Measurements from ENCODE around the gene ACSL3.
A peak's percentile ranks its signal among the peaks of the same experiment; 100 is the strongest.

The ACSL3 gene

DNA sequence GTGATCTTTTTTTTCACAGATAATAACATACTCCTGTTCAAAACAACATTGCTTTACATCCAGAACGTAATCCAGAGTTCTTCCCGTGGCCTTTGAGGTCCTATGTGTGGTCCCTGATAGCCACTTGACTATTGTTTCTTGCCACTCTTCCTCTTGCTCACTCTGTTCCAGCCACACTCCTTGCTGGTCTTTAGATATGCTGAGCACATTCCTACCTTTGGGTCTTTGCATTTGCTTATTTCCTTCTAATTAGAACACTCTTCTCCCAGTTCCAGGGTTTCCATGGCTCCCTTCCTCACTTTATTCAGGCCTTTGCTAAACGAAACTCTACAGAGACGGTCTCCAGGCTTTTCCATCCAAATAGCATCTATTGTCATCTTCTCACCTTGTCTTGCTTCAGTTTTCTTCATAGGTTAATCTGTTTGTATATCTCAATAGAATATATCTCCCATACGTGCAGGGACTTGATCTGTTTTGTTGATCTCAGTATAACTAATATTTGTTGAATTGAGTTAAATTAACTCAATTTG, 59.9 kb downstream of the ACSL3 start:
- no peaks in the 10 kb centered on the region for H3K9me3 Mint-ChIP-seq
- peak overlapping the region; percentile 3 for H3K27ac Mint-ChIP-seq
- no peaks in the 10 kb centered on the region for H3K27me3 Mint-ChIP-seq
- H3K4me3 Mint-ChIP-seq = no peak overlapping the region
- peaks cover 22% of the 10 kb centered on the region for H3K36me3 Mint-ChIP-seq
- DNase-seq (ENCODE audit: low spot score in 2 of 2) (no peak), ATAC-seq (ENCODE audit: low read depth) (no peak)
- no peaks in the 10 kb centered on the region for H3K4me1 Mint-ChIP-seq

DNA sequence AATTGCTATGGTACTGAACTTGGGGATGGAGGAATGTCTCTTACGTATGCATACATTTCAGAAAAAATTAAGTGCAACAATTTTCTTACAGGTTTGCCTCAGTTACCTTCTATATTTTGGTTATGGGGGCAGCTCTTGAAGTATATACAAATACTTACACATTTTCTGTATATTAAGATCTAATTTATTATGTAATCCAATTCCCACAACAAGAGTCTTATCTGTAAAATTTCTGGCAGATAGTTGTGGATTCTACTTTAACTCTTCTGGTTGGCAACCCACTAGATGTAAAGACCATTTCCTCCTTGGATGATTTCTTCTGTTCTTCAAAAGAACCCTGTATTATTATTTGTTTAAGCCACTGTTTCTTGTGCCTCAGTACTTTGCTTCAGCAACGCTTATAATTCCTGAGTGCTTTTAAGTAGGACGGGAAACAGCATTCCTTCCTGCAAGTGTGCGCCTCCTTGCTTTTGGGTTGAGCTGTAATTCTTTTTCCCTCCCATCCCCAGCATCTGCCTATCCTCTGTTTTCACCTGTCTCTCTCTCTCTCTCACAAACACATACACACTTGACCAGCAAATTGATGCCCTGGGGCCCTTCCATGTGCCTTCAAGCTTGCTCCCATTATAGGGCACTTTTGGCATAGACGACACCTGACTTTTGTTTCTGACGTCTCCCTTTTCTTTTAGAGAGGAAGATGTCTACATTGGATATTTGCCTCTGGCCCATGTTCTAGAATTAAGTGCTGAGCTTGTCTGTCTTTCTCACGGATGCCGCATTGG, 61.4 kb downstream of the ACSL3 start:
- DNase-seq (ENCODE audit: low spot score in 2 of 2) (no peak), ATAC-seq (ENCODE audit: low read depth) (no peak)
- Mint-ChIP-seq H3K4me3 (no peak overlapping the region), H3K36me3 (peaks cover 25% of the 10 kb centered on the region), H3K27ac (no peak overlapping the region), H3K9me3 (no peaks in the 10 kb centered on the region), H3K4me1 (no peaks in the 10 kb centered on the region), H3K27me3 (no peaks in the 10 kb centered on the region)

DNA sequence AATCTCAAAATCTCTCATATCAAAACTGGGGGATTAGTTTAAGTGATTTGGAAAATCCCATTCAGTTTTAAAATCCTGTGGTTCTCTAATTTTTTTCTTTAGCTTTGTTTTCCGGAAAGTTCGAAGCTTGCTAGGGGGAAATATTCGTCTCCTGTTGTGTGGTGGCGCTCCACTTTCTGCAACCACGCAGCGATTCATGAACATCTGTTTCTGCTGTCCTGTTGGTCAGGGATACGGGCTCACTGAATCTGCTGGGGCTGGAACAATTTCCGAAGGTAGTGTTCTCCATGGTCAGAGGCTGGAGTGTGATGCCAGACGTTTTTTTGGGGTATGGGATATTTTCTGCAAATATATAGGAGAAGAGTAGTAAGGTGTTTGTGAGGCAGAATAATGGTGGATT, 66.1 kb downstream of the ACSL3 start:
- H3K4me3 Mint-ChIP-seq = no peak overlapping the region
- no peak overlapping the region for H3K27ac Mint-ChIP-seq
- DNase-seq (ENCODE audit: low spot score in 2 of 2) (no peak), ATAC-seq (ENCODE audit: low read depth) (no peak)
- H3K4me1 Mint-ChIP-seq = no peaks in the 10 kb centered on the region
- H3K9me3 Mint-ChIP-seq = no peaks in the 10 kb centered on the region
- no peaks in the 10 kb centered on the region for H3K27me3 Mint-ChIP-seq
- peaks cover 26% of the 10 kb centered on the region for H3K36me3 Mint-ChIP-seq

DNA sequence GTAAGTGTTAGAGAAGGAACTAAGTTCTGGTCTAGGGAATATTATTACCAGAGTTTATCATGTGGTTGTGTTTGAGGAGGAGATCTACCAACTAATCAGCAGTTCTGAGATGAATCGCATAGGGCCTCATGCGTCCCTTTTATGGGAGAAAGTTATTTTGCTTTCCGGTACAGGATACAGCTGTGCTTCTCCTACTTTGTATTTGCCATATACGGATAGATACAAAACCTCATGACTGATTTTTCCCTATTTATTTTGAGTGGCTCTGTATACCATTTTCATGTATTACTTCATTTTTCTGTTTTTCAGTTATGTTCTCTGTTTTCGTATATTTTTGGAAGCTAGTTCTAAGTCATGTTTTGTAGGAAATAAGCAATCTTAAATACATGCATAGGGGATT, 66.8 kb downstream of the ACSL3 start:
- Mint-ChIP-seq H3K36me3 (peaks cover 28% of the 10 kb centered on the region), H3K4me1 (no peaks in the 10 kb centered on the region), H3K9me3 (no peaks in the 10 kb centered on the region), H3K4me3 (no peak overlapping the region), H3K27me3 (no peaks in the 10 kb centered on the region), H3K27ac (no peak overlapping the region)
- DNase-seq (ENCODE audit: low spot score in 2 of 2) (no peak), ATAC-seq (ENCODE audit: low read depth) (no peak)

DNA sequence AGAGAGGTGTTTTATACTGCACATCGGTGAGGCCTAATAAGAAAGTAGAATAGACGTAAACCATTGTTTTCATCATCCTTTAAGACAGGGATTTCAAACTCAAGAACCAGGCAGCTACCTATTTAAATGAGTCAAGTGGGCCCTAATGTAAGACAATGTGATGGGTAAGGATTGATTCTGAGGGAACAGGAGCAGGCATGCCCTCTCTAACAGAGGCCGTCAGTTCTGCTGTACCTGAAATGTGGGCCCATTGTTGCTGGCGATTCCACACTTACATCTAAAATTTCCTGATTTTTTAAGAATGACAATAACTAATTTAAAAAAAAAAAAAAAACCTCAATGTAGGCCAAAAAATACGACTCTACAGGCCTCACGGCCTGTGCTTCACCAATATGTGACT, 67.5 kb downstream of the ACSL3 start:
- H3K27me3 Mint-ChIP-seq = no peaks in the 10 kb centered on the region
- H3K4me3 Mint-ChIP-seq = no peak overlapping the region
- DNase-seq (ENCODE audit: low spot score in 2 of 2) (no peak), ATAC-seq (ENCODE audit: low read depth) (no peak)
- peaks cover 29% of the 10 kb centered on the region for H3K36me3 Mint-ChIP-seq
- H3K9me3 Mint-ChIP-seq = no peaks in the 10 kb centered on the region
- no peaks in the 10 kb centered on the region for H3K4me1 Mint-ChIP-seq
- no peak overlapping the region for H3K27ac Mint-ChIP-seq

DNA sequence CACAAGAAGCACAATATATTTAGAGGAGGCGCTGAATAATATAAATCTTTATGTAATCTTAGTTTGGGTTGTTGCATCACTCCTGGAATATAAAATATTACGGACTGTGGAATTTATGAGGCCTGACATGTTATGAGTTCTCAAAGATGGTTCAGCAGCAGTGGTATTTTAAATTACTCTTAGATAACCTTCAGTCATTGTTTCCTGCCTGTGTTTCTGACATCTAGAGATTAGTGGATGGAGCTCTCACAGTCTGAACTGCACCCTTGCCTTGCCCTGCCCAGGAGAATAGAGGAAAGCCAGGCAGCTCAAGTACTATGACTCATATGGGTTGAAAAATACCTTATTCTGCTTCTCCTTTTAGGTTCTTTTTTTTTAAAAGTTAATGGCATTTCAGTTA, 70.0 kb downstream of the ACSL3 start:
- no peaks in the 10 kb centered on the region for H3K9me3 Mint-ChIP-seq
- H3K27me3 Mint-ChIP-seq = no peaks in the 10 kb centered on the region
- peaks cover 38% of the 10 kb centered on the region for H3K36me3 Mint-ChIP-seq
- H3K27ac Mint-ChIP-seq = no peak overlapping the region
- no peaks in the 10 kb centered on the region for H3K4me1 Mint-ChIP-seq
- no peak for DNase-seq (ENCODE audit: low spot score in 2 of 2)
- no peak overlapping the region for H3K4me3 Mint-ChIP-seq
- no peak for ATAC-seq (ENCODE audit: low read depth)

DNA sequence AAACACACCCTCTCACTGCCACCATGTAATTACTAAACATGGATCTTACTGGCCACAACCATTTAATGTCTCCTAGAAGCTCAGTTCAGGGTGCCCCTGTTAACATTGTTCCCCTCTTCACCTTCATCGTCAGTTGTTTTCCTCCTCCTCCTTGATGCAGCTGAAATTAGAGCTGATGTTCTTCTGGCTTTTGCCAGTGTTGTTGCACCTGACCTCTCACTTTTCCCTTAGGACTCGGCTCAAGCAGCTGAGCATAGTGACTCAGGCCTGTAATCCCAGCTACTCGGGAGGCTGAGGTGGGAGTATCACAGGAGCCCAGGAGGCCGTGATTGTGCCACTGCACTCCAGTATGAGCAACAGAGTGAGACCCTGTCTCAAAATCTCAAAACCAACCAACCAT, 70.8 kb downstream of the ACSL3 start:
- Mint-ChIP-seq H3K36me3 (peaks cover 42% of the 10 kb centered on the region), H3K9me3 (peaks cover 2% of the 10 kb centered on the region), H3K4me1 (no peaks in the 10 kb centered on the region), H3K4me3 (no peak overlapping the region), H3K27ac (no peak overlapping the region), H3K27me3 (no peaks in the 10 kb centered on the region)
- ATAC-seq (ENCODE audit: low read depth) (no peak), DNase-seq (ENCODE audit: low spot score in 2 of 2) (no peak)

DNA sequence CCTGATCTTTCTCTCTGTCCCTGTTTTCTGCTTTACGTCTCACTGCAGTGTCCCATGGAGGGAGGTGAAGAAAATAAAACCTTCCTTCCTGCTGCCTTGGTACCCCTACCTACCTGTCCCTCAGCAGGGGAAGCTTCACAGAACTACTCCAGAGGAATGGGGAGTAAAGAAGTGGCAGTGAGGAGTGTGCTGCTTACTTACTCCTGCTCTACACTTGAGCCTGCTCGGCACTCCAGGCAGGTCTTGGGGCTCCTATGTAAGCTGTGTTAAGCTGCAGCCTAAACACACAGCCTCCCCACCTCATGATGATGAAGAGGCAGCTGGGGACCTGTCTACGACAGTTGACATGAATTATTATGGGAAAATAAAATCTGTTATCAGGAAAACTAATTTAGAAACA, 72.6 kb downstream of the ACSL3 start:
- no peak for ATAC-seq (ENCODE audit: low read depth)
- H3K27ac Mint-ChIP-seq = no peak overlapping the region
- H3K4me3 Mint-ChIP-seq = no peak overlapping the region
- H3K9me3 Mint-ChIP-seq = peaks cover 8% of the 10 kb centered on the region
- peaks cover 44% of the 10 kb centered on the region for H3K36me3 Mint-ChIP-seq
- H3K4me1 Mint-ChIP-seq = no peaks in the 10 kb centered on the region
- no peak for DNase-seq (ENCODE audit: low spot score in 2 of 2)
- no peaks in the 10 kb centered on the region for H3K27me3 Mint-ChIP-seq

DNA sequence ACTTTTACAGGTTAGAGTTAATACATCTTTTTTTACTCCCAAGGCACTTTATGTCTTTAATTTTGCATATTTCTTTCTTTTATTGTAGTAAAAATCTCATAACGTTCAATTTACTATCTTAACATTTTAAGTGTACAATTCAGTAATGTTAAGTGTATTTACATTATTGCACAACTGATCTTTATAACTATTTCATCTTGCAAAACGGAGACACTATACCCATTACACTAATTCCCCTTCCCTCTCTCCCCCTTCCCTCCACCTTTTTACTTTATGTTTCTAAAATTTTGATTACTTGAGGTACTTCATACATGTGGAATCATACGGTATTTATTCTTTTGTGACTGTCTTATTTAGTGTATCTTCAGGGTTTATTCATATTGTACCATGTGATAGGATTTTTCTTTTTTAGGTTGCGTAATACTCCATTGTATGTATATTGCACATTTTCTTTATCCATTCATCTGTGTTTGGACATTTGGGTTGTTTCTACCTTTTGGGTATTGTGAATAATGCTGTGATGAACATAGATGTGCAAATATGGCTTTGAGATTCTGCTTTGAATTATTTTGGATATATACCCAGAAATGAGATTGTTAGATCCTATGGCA, 75.0 kb downstream of the ACSL3 start:
- no peak for DNase-seq (ENCODE audit: low spot score in 2 of 2)
- H3K9me3 Mint-ChIP-seq = peaks cover 9% of the 10 kb centered on the region
- no peak overlapping the region for H3K27ac Mint-ChIP-seq
- H3K4me3 Mint-ChIP-seq = no peak overlapping the region
- no peaks in the 10 kb centered on the region for H3K27me3 Mint-ChIP-seq
- peaks cover 47% of the 10 kb centered on the region for H3K36me3 Mint-ChIP-seq
- no peak for ATAC-seq (ENCODE audit: low read depth)
- H3K4me1 Mint-ChIP-seq = no peaks in the 10 kb centered on the region

DNA sequence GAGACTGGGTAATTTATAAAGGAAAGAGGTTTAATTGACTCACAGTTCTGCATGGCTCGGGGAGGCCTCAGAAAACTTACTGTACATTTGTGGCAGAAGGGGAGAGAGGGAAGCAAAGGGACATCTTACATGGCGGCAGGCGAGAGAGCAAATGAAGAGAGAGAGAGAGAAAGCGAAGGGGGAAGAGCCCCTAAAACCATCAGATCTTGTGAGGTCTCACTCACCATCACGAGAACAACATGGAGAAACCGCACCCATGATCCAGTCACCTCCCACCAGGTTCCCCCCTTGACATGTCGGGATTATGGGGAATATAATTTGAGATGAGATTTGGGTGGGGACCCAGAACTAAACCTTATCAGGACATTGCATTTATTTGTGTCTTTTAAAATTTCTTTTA, 75.9 kb downstream of the ACSL3 start:
- no peak for ATAC-seq (ENCODE audit: low read depth)
- H3K36me3 Mint-ChIP-seq = peaks cover 41% of the 10 kb centered on the region
- H3K4me3 Mint-ChIP-seq = no peak overlapping the region
- peaks cover 9% of the 10 kb centered on the region for H3K9me3 Mint-ChIP-seq
- DNase-seq (ENCODE audit: low spot score in 2 of 2) = no peak
- H3K27ac Mint-ChIP-seq = no peak overlapping the region
- no peaks in the 10 kb centered on the region for H3K27me3 Mint-ChIP-seq
- H3K4me1 Mint-ChIP-seq = no peaks in the 10 kb centered on the region

DNA sequence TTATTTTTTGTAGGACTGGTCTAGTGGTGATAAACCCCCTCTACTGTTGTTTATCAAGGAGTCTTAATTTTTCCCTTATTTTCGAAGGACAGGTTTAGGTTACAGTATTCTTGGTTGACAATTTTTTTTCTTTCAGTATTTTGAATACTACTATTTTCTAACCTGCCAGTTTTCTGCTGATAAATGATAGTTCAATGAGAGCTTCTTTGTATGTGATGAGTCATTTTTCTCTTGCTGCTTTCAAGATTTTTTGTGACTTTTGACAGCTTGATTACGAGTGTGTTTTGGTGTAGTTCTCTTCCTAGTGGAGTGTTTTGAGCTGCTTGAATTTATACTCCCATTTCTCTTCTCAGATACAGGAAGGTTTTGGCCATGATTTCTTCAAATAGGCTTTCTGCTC, 77.5 kb downstream of the ACSL3 start:
- Mint-ChIP-seq H3K36me3 (peaks cover 34% of the 10 kb centered on the region), H3K27me3 (no peaks in the 10 kb centered on the region), H3K27ac (no peak overlapping the region)

DNA sequence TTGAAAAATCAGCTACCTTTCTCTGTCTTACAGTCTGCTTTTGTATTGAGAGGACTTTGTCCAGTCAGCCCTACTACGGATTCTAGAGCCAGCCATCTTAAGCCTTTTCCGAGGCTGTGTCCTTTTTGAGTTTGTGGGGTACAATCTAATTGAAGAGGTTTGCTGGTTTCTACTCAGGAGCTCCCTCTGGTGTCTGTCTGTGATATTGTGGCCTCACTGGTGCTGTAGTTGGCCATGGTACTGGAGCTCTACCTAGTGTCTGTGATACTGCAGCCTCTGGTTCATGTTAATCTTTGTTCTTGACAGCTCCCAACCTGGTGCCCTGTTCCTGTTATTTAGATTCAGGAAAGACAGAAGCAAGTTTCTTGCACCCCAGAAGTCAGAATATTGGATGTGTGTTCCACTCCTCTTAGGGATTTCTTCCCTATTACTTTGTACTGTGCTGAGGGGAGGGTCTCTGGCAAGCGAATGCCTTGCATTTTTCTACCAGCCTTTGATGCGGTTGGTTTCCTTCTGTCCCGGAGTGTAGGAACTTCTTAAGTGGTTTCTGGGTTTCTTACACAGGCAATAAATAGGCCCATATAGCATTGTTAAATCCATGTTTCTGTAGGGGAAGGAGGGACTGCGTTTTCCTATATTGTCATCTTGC, 78.5 kb downstream of the ACSL3 start:
- no peaks in the 10 kb centered on the region for H3K4me1 Mint-ChIP-seq
- H3K27ac Mint-ChIP-seq = no peak overlapping the region
- H3K36me3 Mint-ChIP-seq = peaks cover 31% of the 10 kb centered on the region
- peak; percentile 50 to 56 for DNase-seq (ENCODE audit: low spot score in 2 of 2)
- peaks cover 9% of the 10 kb centered on the region for H3K9me3 Mint-ChIP-seq
- peak; percentile 77 for ATAC-seq (ENCODE audit: low read depth)
- no peak overlapping the region for H3K4me3 Mint-ChIP-seq
- H3K27me3 Mint-ChIP-seq = no peaks in the 10 kb centered on the region

More for the DNA sequence above, 77.5 kb downstream of the ACSL3 start:
- ATAC-seq (ENCODE audit: low read depth) (no peak), DNase-seq (ENCODE audit: low spot score in 2 of 2) (no peak)
- no peaks in the 10 kb centered on the region for H3K4me1 Mint-ChIP-seq
- peaks cover 9% of the 10 kb centered on the region for H3K9me3 Mint-ChIP-seq
- H3K4me3 Mint-ChIP-seq = no peak overlapping the region

DNA sequence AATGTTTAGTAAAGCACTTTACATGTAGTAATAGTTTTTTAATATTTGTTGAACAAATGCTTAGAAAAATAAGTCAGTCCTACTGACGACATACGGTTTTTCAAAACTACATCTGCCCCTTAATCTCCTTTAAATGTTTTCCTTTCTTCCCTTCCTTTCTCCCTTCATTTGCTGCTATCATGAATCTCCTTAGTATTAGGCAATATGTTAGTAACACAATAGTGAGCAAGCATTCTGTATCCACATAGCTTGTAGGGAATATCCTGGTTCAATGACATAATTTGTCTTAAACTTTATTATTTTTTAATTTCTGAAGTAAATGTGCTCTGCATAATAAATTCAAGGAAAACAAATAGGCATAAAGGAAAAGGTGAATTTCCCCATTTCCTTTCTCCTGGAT, 79.1 kb downstream of the ACSL3 start:
- H3K9me3 Mint-ChIP-seq = peaks cover 9% of the 10 kb centered on the region

DNA sequence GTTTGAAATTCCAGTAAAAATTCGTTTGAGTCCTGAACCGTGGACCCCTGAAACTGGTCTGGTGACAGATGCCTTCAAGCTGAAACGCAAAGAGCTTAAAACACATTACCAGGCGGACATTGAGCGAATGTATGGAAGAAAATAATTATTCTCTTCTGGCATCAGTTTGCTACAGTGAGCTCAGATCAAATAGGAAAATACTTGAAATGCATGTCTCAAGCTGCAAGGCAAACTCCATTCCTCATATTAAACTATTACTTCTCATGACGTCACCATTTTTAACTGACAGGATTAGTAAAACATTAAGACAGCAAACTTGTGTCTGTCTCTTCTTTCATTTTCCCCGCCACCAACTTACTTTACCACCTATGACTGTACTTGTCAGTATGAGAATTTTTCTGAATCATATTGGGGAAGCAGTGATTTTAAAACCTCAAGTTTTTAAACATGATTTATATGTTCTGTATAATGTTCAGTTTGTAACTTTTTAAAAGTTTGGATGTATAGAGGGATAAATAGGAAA, 80.7 kb downstream of the ACSL3 start:
- Mint-ChIP-seq H3K27ac (no peak overlapping the region), H3K36me3 (peaks cover 17% of the 10 kb centered on the region), H3K27me3 (no peaks in the 10 kb centered on the region), H3K9me3 (peaks cover 8% of the 10 kb centered on the region), H3K4me3 (no peak overlapping the region), H3K4me1 (no peaks in the 10 kb centered on the region)
- ATAC-seq (ENCODE audit: low read depth) = no peak
- DNase-seq (ENCODE audit: low spot score in 2 of 2) = no peak

More for the DNA sequence above, 79.1 kb downstream of the ACSL3 start:
- Mint-ChIP-seq H3K4me1 (no peaks in the 10 kb centered on the region), H3K4me3 (no peak overlapping the region), H3K27ac (no peak overlapping the region), H3K27me3 (no peaks in the 10 kb centered on the region), H3K36me3 (peaks cover 24% of the 10 kb centered on the region)
- ATAC-seq (ENCODE audit: low read depth) = no peak
- DNase-seq (ENCODE audit: low spot score in 2 of 2) = no peak
